Measurements from ENCODE around the gene SLC44A3. TPM values are rescaled to one million over a fixed set of nuclear protein-coding genes. Genes with fewer than 3 reads are reported as not detected.

SLC44A3 gene
- total and polyA plus RNA-seq, 2 of the 8 experiments (the other 6 are each of a cell fraction or from before 2014, with no cell fraction given): 4.2 to 5.0 TPM

DNA sequence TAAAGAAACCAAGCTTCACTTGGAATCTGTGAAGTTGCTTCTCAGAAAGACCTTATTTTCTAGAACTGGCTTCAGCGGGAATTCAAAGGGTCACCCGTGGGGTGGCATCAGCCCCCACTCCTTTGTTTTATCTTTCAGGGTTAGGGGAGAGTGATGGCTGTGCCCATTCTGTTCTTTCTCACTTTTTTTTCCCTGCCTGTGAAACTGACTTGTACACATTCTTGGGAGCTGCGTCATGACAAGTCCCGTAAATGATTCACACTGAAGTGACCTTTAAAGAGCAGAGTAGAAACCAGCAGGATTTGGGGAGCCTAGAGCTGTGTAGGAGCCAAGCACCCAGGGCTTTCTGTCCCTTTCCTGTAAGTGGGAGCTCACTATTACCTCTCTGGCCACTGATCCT is 43.8 kb downstream of the SLC44A3 start:
- Histone ChIP-seq H2BK15ac (ENCODE audit: low read length) (no peak overlapping the region), H3K9me3 (ENCODE audit: insufficient read depth in 2 of 2, low read depth in 1 of 2, low read length in 1 of 2) (no peaks in the 10 kb centered on the region), H3K27ac (ENCODE audit: low read depth, low read length) (no peak overlapping the region), H4K20me1 (replicated peaks in 1 of 2; ENCODE audit: control insufficient read depth in 1 of 2, insufficient read depth in 2 of 2, low read length in 2 of 2) (no peaks in the 10 kb centered on the region), H3K36me3 (ENCODE audit: control insufficient read depth in 2 of 4, insufficient read depth in 4 of 4, low read length in 3 of 4) (no peaks in the 10 kb centered on the region), H3K4me1 (replicated peaks in 1 of 4; ENCODE audit: control insufficient read depth in 3 of 4, insufficient read depth in 4 of 4, low read length in 3 of 4) (peaks cover 2 to 37% (median 30%) of the 10 kb centered on the region in 4 experiments), H3K56ac (replicated peaks; ENCODE audit: insufficient read length, low read depth, low read length) (no peak overlapping the region), H4K91ac (replicated peaks; ENCODE audit: insufficient read length, low read length) (no peak overlapping the region), H3K9ac (replicated peaks in 1 of 4; ENCODE audit: extremely low read depth in 1 of 4, low read depth in 3 of 4, low read length in 3 of 4) (no peak overlapping the region), H2AFZ (ENCODE audit: low read length) (no peak overlapping the region), H2BK20ac (ENCODE audit: low read length) (no peak overlapping the region), H3K4ac (replicated peaks; ENCODE audit: insufficient read length, low read depth, low read length) (no peak overlapping the region), H2AK5ac (ENCODE audit: low read depth, low read length) (no peak overlapping the region), H2BK120ac (replicated peaks; ENCODE audit: low read depth, low read length) (no peak overlapping the region), H3K79me1 (ENCODE audit: low read depth, low read length) (no peaks in the 10 kb centered on the region), H3K14ac (ENCODE audit: insufficient read length) (no peak overlapping the region), H3K27me3 (replicated peaks in 1 of 4; ENCODE audit: control insufficient read depth in 3 of 4, extremely low read depth in 1 of 4, insufficient read depth in 3 of 4, low read length in 3 of 4) (no peaks in the 10 kb centered on the region), H4K5ac (ENCODE audit: insufficient read length, low read depth, low read length) (no peak overlapping the region), H3K4me3 (ENCODE audit: extremely low read depth in 1 of 4, insufficient read depth in 2 of 4, low read depth in 3 of 4, low read length in 4 of 4) (no peak overlapping the region), H3K23me2 (ENCODE audit: low read depth, low read length) (no peaks in the 10 kb centered on the region), H3K79me2 (ENCODE audit: control insufficient read depth in 1 of 2, insufficient read depth in 2 of 2, low read length in 2 of 2) (no peaks in the 10 kb centered on the region), H2BK12ac (ENCODE audit: low read depth, low read length) (no peak overlapping the region), H2BK5ac (ENCODE audit: low read depth, low read length) (no peak overlapping the region), H3K23ac (ENCODE audit: insufficient read length) (no peak overlapping the region), H4K8ac (ENCODE audit: extremely low read depth, insufficient read depth, low read length) (no peak overlapping the region), H3K4me2 (ENCODE audit: insufficient read depth in 1 of 2, low read depth in 2 of 2, low read length in 2 of 2) (peak overlapping the region; percentile 4 to 74; a peak in 1 of 4 replicates), H3K18ac (ENCODE audit: extremely low read depth, low read length) (no peak overlapping the region)
- 68% methylated on average over 4 of the region's 4 CpGs; no CpG with 5 or more reads in 1 of the 2 experiments for WGBS, 2 experiments (ENCODE audit: extremely low coverage in 1 of 2, insufficient coverage in 1 of 2, insufficient read length in 1 of 2, insufficient replicate concordance in 2 of 2, low coverage in 1 of 2, low lambda C conversion rate in 2 of 2, missing lambda C conversion rate in 1 of 2)
- POLR2A ChIA-PET (ENCODE audit: partially characterized antibody): interaction anchor here (1.0 to 2.0 kb wide), 6 partner anchors 9 to 62 kb away, joined by 3 to 6 read pairs (median 4); no protein-coding TSS in a partner anchor
- DNase-seq (ENCODE audit: low read depth in 1 of 2, low spot score in 2 of 2) (no peak), FAIRE-seq (no peak)
- CTCF ChIA-PET (ENCODE audit: partially characterized antibody): interaction anchor here (0.6 to 5.5 kb wide), 7 partner anchors 9 to 1016 kb away, joined by 3 to 45 read pairs (median 4); no protein-coding TSS in a partner anchor
- TF ChIP-seq ZNF274 (IDR thresholded peaks at IDR 0.05; ENCODE audit: borderline replicate concordance, extremely low read depth, low read length) (no peak), PHF8 (conservative IDR thresholded peaks at IDR 0.05; ENCODE audit: low read depth, low read length) (no peak), SP1 (IDR thresholded peaks at IDR 0.05; ENCODE audit: low read depth, low read length) (no peak), CBX5 (IDR thresholded peaks at IDR 0.05; ENCODE audit: low read depth, low read length) (no peak), SP2 (IDR thresholded peaks at IDR 0.05; ENCODE audit: low read length) (no peak), TEAD4 (IDR thresholded peaks at IDR 0.05; ENCODE audit: low read depth, low read length) (no peak), BACH1 (IDR thresholded peaks at IDR 0.05; ENCODE audit: low read length) (no peak), SRF (IDR thresholded peaks at IDR 0.05; ENCODE audit: low read depth, low read length) (no peak), GABPA (IDR thresholded peaks at IDR 0.05; ENCODE audit: borderline replicate concordance, insufficient read depth, low read length) (no peak), FOSL1 (IDR thresholded peaks at IDR 0.05; ENCODE audit: insufficient read depth, low read depth, low read length) (no peak), TAF7 (optimal IDR thresholded peaks at IDR 0.05; ENCODE audit: borderline replicate concordance, low read depth, low read length) (no peak), SUZ12 (IDR thresholded peaks at IDR 0.05; ENCODE audit: low read length) (no peak), CEBPB (IDR thresholded peaks at IDR 0.05; ENCODE audit: low read depth, low read length) (no peak), GTF2F1 (IDR thresholded peaks at IDR 0.05; ENCODE audit: borderline replicate concordance, low read depth, low read length) (no peak), BCL11A (IDR thresholded peaks at IDR 0.05; ENCODE audit: low read depth in 2 of 2, low read length in 2 of 2) (no peak), RBBP5 (IDR thresholded peaks at IDR 0.05; ENCODE audit: borderline replicate concordance, low read depth, low read length) (no peak)

Measured in H1 (cell line).